GM20000 (cell line): ENCODE data around the gene P2RX1.
A peak's percentile ranks its signal among the peaks of the same experiment; 100 is the strongest.

Source experiments
- DNase-seq: peaks from one replicate; pipeline ENCODE4 v3.0.0; 2012; ENCODE audit warnings: low spot score
- CTCF ChIP-seq: IDR thresholded peaks from 2 replicates; pipeline ENCODE4 v1.5.1; 2012; ENCODE audit warnings: mild to moderate bottlenecking, control low read depth; ENCODE audit errors: extremely low read depth, missing control alignments

P2RX1 gene

GRCh38 chr17:3922765-3923164 lies 6.5 kb upstream of the P2RX1 start:
- no peak for DNase-seq
- TF ChIP-seq CTCF = no peak

- DNase-seq = no peak
- no peak for TF ChIP-seq CTCF
Measured at GRCh38 chr17:3921502-3922319, 5.4 kb upstream of the P2RX1 start.

GRCh38 chr17:3921006-3921405 lies 4.7 kb upstream of the P2RX1 start:
- TF ChIP-seq CTCF = no peak
- DNase-seq = no peak

- DNase-seq = no peak
- no peak for TF ChIP-seq CTCF
Measured at GRCh38 chr17:3919123-3919624, 2.9 kb upstream of the P2RX1 start.

GRCh38 chr17:3918372-3919122 lies 2.3 kb upstream of the P2RX1 start:
- DNase-seq = peak; percentile 41
- TF ChIP-seq CTCF = no peak

GRCh38 chr17:3917391-3917931 lies 1.2 kb upstream of the P2RX1 start:
- no peak for TF ChIP-seq CTCF
- no peak for DNase-seq

- peak; percentile 32 for DNase-seq
- no peak for TF ChIP-seq CTCF
Measured at GRCh38 chr17:3916825-3917224, 560 bp upstream of the P2RX1 start.
